SK-N-SH treated with all-trans-retinoic acid at 6 μM for 48 hours (cell line): ENCODE data around the gene AMOTL2.

Source experiments
- ATAC-seq: fragments of 200-7000 bp; cut with Tn5 transposase; 3 replicates; pipeline ENCODE4 v1.9.1; 2020; ENCODE audit warnings: mild to moderate bottlenecking, moderate library complexity
- BACH2 ChIP-seq: fragments of 250-450 bp; sonication (Bioruptor Pico); IDR thresholded peaks from 2 replicates; pipeline ENCODE4 v1.9.0; 2021; ENCODE audit warnings: mild to moderate bottlenecking, borderline replicate concordance
- CSDC2 ChIP-seq: fragments of 250-450 bp; sonication (Bioruptor Pico); IDR thresholded peaks from 2 replicates; pipeline ENCODE4 v1.5.0; 2020; ENCODE audit warnings: mild to moderate bottlenecking, moderate library complexity
- GLIS3 ChIP-seq: fragments of 250-450 bp; sonication (Bioruptor Pico); IDR thresholded peaks from 2 replicates; pipeline ENCODE4 v1.5.0; 2020; ENCODE audit warnings: mild to moderate bottlenecking, moderate library complexity
- ISL1 ChIP-seq: fragments of 250-450 bp; sonication (Bioruptor Pico); IDR thresholded peaks from 2 replicates; pipeline ENCODE4 v2.1.2; 2022; ENCODE audit warnings: mild to moderate bottlenecking, moderate library complexity
- OSR1 ChIP-seq: fragments of 250-450 bp; sonication (Bioruptor Pico); IDR thresholded peaks from 2 replicates; pipeline ENCODE4 v1.8.0; 2022; ENCODE audit warnings: moderate library complexity, mild to moderate bottlenecking, inconsistent platforms
- POU6F1 ChIP-seq: fragments of 250-450 bp; sonication (Bioruptor Pico); IDR thresholded peaks from 2 replicates; pipeline ENCODE4 v1.8.0; 2021; ENCODE audit warnings: low read depth, mild to moderate bottlenecking, moderate library complexity, borderline replicate concordance
- RARB ChIP-seq: fragments of 250-450 bp; sonication (Bioruptor Pico); IDR thresholded peaks from 2 replicates; pipeline ENCODE4 v1.8.0; 2021; ENCODE audit warnings: mild to moderate bottlenecking, moderate library complexity
- SNAI2 ChIP-seq: fragments of 250-450 bp; sonication (Bioruptor Pico); IDR thresholded peaks from 2 replicates; pipeline ENCODE4 v1.5.0; 2020; ENCODE audit warnings: mild to moderate bottlenecking, moderate library complexity
- TCF4 ChIP-seq: fragments of 250-450 bp; sonication (Bioruptor Pico); IDR thresholded peaks from 2 replicates; pipeline ENCODE4 v1.8.0; 2021; ENCODE audit warnings: mild to moderate bottlenecking, moderate library complexity, borderline replicate concordance
- TOX ChIP-seq: fragments of 250-450 bp; sonication (Bioruptor Pico); IDR thresholded peaks from 2 replicates; pipeline ENCODE4 v1.8.0; 2021; ENCODE audit warnings: mild to moderate bottlenecking, moderate library complexity, borderline replicate concordance
- TSHZ2 ChIP-seq: fragments of 250-450 bp; sonication (Bioruptor Pico); IDR thresholded peaks from 2 replicates; pipeline ENCODE4 v1.5.0; 2020; ENCODE audit warnings: mild to moderate bottlenecking, moderate library complexity
- ZC3H10 ChIP-seq: fragments of 250-450 bp; sonication (Bioruptor Pico); IDR thresholded peaks from 2 replicates; pipeline ENCODE4 v1.5.1; 2021; ENCODE audit warnings: mild to moderate bottlenecking, moderate library complexity
- ZFP3 ChIP-seq: fragments of 250-450 bp; sonication (Bioruptor Pico); IDR thresholded peaks from 2 replicates; pipeline ENCODE4 v1.5.0; 2020; ENCODE audit warnings: mild to moderate bottlenecking, moderate library complexity
- ZFP30 ChIP-seq: fragments of 450-650 bp; formaldehyde crosslinking; IDR thresholded peaks from 2 replicates; pipeline ENCODE4 v1.5.0; 2022; ENCODE audit warnings: mild to moderate bottlenecking, moderate library complexity
- ZNF565 ChIP-seq: fragments of 450-650 bp; formaldehyde crosslinking; conservative IDR thresholded peaks from 2 replicates; pipeline ENCODE4 v1.5.0; 2020; ENCODE audit warnings: low read depth, mild to moderate bottlenecking, moderate library complexity
- ZNF8 ChIP-seq: fragments of 450-650 bp; formaldehyde crosslinking; IDR thresholded peaks from 2 replicates; pipeline ENCODE4 v1.5.0; 2020; ENCODE audit warnings: mild to moderate bottlenecking, moderate library complexity
- TF ChIP-seq, protein P1 (sequence below): fragments of 250-450 bp; sonication (Bioruptor Pico); IDR thresholded peaks from 2 replicates; pipeline ENCODE4 v1.5.1; 2021; ENCODE audit warnings: mild to moderate bottlenecking, moderate library complexity

The AMOTL2 gene

DNA sequence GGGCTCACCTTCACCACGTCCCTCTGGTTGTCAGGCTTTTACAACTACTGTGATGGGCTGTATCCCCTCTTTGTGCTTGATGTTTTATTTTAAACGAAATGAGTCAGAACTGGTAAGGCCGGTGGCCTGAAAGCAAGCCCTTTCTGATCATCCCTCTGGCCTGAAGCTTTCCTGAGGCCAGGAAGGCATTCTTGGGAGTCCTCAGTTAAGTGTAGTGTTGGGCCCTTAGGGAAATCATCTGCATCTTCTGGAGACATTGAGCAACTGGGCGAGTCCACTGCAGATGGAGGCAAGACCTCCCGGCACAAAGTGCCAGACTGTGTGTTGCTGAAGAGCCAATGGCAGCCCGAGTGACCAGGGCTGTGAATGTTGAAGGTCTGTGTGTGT, 33.0 kb upstream of the AMOTL2 start:
- no peak for ATAC-seq
- no peak for TF ChIP-seq POU6F1 (CRISPR knock-in tag)
- TF ChIP-seq TSHZ2 (CRISPR knock-in tag), result no peak
- no peak for TF ChIP-seq RARB (CRISPR knock-in tag)
- TF ChIP-seq TOX (CRISPR knock-in tag), result no peak
- no peak for TF ChIP-seq GLIS3
- TF ChIP-seq ZFP30 (CRISPR knock-in tag), result no peak
- no peak for TF ChIP-seq SNAI2
- no peak for TF ChIP-seq ZC3H10 (CRISPR knock-in tag)
- TF ChIP-seq TCF4 (CRISPR knock-in tag), result no peak
- TF ChIP-seq CSDC2 (CRISPR knock-in tag), result no peak
- TF ChIP-seq OSR1, result no peak
- TF ChIP-seq ISL1, result no peak
- TF ChIP-seq, protein P1, sequence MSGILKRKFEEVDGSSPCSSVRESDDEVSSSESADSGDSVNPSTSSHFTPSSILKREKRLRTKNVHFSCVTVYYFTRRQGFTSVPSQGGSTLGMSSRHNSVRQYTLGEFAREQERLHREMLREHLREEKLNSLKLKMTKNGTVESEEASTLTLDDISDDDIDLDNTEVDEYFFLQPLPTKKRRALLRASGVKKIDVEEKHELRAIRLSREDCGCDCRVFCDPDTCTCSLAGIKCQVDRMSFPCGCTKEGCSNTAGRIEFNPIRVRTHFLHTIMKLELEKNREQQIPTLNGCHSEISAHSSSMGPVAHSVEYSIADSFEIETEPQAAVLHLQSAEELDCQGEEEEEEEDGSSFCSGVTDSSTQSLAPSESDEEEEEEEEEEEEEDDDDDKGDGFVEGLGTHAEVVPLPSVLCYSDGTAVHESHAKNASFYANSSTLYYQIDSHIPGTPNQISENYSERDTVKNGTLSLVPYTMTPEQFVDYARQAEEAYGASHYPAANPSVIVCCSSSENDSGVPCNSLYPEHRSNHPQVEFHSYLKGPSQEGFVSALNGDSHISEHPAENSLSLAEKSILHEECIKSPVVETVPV, result no peak
- no peak for TF ChIP-seq ZNF8 (CRISPR knock-in tag)
- no peak for TF ChIP-seq BACH2 (CRISPR knock-in tag)

- peak; percentile 68 for ATAC-seq
- TF ChIP-seq, protein P1, result no peak
- TF ChIP-seq SNAI2, result no peak
- TF ChIP-seq ZFP3 (CRISPR knock-in tag), result no peak
- TF ChIP-seq CSDC2 (CRISPR knock-in tag), result no peak
- no peak for TF ChIP-seq RARB (CRISPR knock-in tag)
- TF ChIP-seq OSR1, result no peak
- TF ChIP-seq ZNF565 (CRISPR knock-in tag), result no peak
- TF ChIP-seq BACH2 (CRISPR knock-in tag), result no peak
- TF ChIP-seq TSHZ2 (CRISPR knock-in tag), result no peak
Observed at GRCh38 chr3:134406331-134407238, 32.3 kb upstream of the AMOTL2 start.

DNA sequence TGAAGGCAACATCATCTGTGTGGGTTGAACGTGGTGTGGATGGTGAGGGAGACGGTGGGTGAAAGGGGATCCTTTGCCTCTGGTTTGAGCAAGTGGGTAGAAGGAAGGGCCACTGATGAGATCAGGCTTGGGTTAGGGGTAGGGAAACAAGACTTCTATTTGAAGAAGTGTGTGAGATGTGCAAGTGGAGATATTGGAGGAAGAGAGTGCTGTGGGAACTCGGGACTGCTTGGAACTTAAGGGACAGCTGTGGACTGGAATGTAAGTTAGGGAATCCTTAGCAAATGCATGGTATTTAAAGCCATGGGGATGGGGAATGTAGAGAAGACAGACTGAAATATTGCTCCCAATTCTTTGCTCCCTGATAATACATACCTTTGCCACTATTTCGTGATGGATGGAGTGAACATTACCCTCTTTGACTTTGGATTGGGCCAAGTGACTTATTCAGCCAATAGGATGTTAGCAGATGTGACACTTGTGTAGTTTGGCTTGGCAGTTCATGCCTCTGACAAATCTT, 30.2 kb upstream of the AMOTL2 start:
- no peak for ATAC-seq
- no peak for TF ChIP-seq CSDC2 (CRISPR knock-in tag)
- no peak for TF ChIP-seq POU6F1 (CRISPR knock-in tag)
- TF ChIP-seq ZNF565 (CRISPR knock-in tag), result no peak
